ENCODE results near the gene OR2L13. TPM values are rescaled to one million over a fixed set of nuclear protein-coding genes. Genes with fewer than 3 reads are reported as not detected.

The OR2L13 gene
- total RNA-seq, 1 experiment from 2014 or later = not detected

DNA sequence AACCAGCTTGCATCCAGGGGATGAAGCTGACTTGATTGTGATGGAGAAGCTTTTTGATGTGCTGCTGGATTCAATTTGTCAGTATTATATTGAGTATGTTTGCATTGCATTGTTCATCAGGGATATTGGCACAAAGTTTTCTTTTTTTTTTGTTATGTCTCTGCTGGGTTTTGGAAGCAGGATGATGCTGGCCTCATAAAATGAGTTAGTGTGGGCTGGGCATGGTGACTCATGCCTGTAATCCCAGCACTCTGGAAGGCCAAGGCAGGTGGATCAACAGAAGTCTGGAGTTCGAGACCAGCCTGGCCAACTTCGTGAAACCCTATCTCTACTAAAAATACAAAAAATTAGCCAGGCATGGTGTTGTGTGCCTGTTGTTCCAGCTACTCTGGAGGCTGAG lies 39.7 kb upstream of the OR2L13 start:
- CTCF ChIA-PET = no interaction called here
- Mint-ChIP-seq H3K4me1 (no peaks in the 10 kb centered on the region), H3K9me3 (peaks cover 72% of the 10 kb centered on the region), H3K27me3 (ENCODE audit: low read depth) (peaks cover 10% of the 10 kb centered on the region), H3K36me3 (peaks cover 63% of the 10 kb centered on the region), H3K27ac (no peak overlapping the region), H3K4me3 (no peak overlapping the region)
- TF ChIP-seq ZNF671 (CRISPR knock-in tag; IDR thresholded peaks at IDR 0.05) (no peak), ZNF121 (CRISPR knock-in tag; IDR thresholded peaks at IDR 0.05) (no peak), FOXJ3 (CRISPR knock-in tag; IDR thresholded peaks at IDR 0.05; ENCODE audit: borderline replicate concordance) (no peak), ATF1 (CRISPR knock-in tag; IDR thresholded peaks at IDR 0.05) (no peak), GRHL2 (CRISPR knock-in tag; IDR thresholded peaks at IDR 0.05; ENCODE audit: insufficient replicate concordance, severe bottlenecking) (no peak), OVOL2 (CRISPR knock-in tag; IDR thresholded peaks at IDR 0.05; ENCODE audit: borderline replicate concordance) (no peak), ESRRA (CRISPR knock-in tag; IDR thresholded peaks at IDR 0.05; ENCODE audit: borderline replicate concordance) (no peak), ZBTB21 (CRISPR knock-in tag; IDR thresholded peaks at IDR 0.05; ENCODE audit: borderline replicate concordance) (no peak)
- TF ChIP-seq, protein P1, sequence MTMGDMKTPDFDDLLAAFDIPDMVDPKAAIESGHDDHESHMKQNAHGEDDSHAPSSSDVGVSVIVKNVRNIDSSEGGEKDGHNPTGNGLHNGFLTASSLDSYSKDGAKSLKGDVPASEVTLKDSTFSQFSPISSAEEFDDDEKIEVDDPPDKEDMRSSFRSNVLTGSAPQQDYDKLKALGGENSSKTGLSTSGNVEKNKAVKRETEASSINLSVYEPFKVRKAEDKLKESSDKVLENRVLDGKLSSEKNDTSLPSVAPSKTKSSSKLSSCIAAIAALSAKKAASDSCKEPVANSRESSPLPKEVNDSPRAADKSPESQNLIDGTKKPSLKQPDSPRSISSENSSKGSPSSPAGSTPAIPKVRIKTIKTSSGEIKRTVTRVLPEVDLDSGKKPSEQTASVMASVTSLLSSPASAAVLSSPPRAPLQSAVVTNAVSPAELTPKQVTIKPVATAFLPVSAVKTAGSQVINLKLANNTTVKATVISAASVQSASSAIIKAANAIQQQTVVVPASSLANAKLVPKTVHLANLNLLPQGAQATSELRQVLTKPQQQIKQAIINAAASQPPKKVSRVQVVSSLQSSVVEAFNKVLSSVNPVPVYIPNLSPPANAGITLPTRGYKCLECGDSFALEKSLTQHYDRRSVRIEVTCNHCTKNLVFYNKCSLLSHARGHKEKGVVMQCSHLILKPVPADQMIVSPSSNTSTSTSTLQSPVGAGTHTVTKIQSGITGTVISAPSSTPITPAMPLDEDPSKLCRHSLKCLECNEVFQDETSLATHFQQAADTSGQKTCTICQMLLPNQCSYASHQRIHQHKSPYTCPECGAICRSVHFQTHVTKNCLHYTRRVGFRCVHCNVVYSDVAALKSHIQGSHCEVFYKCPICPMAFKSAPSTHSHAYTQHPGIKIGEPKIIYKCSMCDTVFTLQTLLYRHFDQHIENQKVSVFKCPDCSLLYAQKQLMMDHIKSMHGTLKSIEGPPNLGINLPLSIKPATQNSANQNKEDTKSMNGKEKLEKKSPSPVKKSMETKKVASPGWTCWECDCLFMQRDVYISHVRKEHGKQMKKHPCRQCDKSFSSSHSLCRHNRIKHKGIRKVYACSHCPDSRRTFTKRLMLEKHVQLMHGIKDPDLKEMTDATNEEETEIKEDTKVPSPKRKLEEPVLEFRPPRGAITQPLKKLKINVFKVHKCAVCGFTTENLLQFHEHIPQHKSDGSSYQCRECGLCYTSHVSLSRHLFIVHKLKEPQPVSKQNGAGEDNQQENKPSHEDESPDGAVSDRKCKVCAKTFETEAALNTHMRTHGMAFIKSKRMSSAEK (CRISPR knock-in tag; IDR thresholded peaks at IDR 0.05; ENCODE audit: borderline replicate concordance) = no peak
- TF ChIP-seq, protein P2, sequence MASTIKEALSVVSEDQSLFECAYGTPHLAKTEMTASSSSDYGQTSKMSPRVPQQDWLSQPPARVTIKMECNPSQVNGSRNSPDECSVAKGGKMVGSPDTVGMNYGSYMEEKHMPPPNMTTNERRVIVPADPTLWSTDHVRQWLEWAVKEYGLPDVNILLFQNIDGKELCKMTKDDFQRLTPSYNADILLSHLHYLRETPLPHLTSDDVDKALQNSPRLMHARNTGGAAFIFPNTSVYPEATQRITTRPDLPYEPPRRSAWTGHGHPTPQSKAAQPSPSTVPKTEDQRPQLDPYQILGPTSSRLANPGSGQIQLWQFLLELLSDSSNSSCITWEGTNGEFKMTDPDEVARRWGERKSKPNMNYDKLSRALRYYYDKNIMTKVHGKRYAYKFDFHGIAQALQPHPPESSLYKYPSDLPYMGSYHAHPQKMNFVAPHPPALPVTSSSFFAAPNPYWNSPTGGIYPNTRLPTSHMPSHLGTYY (CRISPR knock-in tag; IDR thresholded peaks at IDR 0.05) = no peak
- TF ChIP-seq, protein P3, sequence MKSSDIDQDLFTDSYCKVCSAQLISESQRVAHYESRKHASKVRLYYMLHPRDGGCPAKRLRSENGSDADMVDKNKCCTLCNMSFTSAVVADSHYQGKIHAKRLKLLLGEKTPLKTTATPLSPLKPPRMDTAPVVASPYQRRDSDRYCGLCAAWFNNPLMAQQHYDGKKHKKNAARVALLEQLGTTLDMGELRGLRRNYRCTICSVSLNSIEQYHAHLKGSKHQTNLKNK (CRISPR knock-in tag; IDR thresholded peaks at IDR 0.05) = no peak
- TF ChIP-seq, protein P4, sequence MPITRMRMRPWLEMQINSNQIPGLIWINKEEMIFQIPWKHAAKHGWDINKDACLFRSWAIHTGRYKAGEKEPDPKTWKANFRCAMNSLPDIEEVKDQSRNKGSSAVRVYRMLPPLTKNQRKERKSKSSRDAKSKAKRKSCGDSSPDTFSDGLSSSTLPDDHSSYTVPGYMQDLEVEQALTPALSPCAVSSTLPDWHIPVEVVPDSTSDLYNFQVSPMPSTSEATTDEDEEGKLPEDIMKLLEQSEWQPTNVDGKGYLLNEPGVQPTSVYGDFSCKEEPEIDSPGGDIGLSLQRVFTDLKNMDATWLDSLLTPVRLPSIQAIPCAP (CRISPR knock-in tag; IDR thresholded peaks at IDR 0.05) = no peak
- POLR2A ChIA-PET = no interaction called here
- ATAC-seq (no peak), DNase-seq (ENCODE audit: low spot score) (no peak)

DNA sequence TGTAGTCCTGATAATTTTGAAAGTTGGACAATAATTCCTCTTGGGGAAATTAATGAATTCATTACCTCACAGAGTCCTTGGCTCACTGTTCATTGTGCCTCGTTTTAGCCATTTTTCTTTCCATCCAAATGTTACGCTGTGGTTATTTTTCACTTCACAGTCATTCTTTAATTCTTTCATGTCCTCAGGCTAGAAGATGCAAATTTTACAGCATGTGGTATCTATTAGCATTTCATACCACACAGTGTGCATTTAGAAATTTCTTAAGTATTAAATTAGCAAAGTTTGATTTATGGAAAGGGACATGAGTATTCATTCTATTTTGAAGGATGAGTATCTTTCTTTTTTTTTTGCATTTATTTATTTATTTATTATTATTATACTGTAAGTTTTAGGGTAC lies 29.9 kb upstream of the OR2L13 start:
- no peaks in the 10 kb centered on the region for H3K27me3 Mint-ChIP-seq (ENCODE audit: low read depth)
- H3K4me3 Mint-ChIP-seq = no peak overlapping the region
- POLR2A ChIA-PET = no interaction called here
- H3K36me3 Mint-ChIP-seq = peaks cover 57% of the 10 kb centered on the region
- CTCF ChIA-PET = no interaction called here
- peaks cover 75% of the 10 kb centered on the region for H3K9me3 Mint-ChIP-seq
- DNase-seq (ENCODE audit: low spot score) (no peak), ATAC-seq (no peak)
- no peaks in the 10 kb centered on the region for H3K4me1 Mint-ChIP-seq
- H3K27ac Mint-ChIP-seq = no peak overlapping the region
- no peak for TF ChIP-seq GTF2I (CRISPR knock-in tag; conservative IDR thresholded peaks at IDR 0.05)
- no peak for TF ChIP-seq NFYB (CRISPR knock-in tag; conservative IDR thresholded peaks at IDR 0.05; ENCODE audit: low read depth)
- TF ChIP-seq, protein P5, sequence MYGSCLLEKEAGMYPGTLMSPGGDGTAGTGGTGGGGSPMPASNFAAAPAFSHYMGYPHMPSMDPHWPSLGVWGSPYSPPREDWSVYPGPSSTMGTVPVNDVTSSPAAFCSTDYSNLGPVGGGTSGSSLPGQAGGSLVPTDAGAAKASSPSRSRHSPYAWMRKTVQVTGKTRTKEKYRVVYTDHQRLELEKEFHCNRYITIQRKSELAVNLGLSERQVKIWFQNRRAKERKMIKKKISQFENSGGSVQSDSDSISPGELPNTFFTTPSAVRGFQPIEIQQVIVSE (CRISPR knock-in tag; IDR thresholded peaks at IDR 0.05; ENCODE audit: borderline replicate concordance) = no peak
- TF ChIP-seq FOXK1 (CRISPR knock-in tag; IDR thresholded peaks at IDR 0.05) = no peak
- TF ChIP-seq TCF7 (CRISPR knock-in tag; IDR thresholded peaks at IDR 0.05; ENCODE audit: low read depth) = no peak
- no peak for TF ChIP-seq PRRX2 (CRISPR knock-in tag; IDR thresholded peaks at IDR 0.05)
- TF ChIP-seq, protein P6, sequence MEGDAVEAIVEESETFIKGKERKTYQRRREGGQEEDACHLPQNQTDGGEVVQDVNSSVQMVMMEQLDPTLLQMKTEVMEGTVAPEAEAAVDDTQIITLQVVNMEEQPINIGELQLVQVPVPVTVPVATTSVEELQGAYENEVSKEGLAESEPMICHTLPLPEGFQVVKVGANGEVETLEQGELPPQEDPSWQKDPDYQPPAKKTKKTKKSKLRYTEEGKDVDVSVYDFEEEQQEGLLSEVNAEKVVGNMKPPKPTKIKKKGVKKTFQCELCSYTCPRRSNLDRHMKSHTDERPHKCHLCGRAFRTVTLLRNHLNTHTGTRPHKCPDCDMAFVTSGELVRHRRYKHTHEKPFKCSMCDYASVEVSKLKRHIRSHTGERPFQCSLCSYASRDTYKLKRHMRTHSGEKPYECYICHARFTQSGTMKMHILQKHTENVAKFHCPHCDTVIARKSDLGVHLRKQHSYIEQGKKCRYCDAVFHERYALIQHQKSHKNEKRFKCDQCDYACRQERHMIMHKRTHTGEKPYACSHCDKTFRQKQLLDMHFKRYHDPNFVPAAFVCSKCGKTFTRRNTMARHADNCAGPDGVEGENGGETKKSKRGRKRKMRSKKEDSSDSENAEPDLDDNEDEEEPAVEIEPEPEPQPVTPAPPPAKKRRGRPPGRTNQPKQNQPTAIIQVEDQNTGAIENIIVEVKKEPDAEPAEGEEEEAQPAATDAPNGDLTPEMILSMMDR (IDR thresholded peaks at IDR 0.05) = no peak
- TF ChIP-seq, protein P7, sequence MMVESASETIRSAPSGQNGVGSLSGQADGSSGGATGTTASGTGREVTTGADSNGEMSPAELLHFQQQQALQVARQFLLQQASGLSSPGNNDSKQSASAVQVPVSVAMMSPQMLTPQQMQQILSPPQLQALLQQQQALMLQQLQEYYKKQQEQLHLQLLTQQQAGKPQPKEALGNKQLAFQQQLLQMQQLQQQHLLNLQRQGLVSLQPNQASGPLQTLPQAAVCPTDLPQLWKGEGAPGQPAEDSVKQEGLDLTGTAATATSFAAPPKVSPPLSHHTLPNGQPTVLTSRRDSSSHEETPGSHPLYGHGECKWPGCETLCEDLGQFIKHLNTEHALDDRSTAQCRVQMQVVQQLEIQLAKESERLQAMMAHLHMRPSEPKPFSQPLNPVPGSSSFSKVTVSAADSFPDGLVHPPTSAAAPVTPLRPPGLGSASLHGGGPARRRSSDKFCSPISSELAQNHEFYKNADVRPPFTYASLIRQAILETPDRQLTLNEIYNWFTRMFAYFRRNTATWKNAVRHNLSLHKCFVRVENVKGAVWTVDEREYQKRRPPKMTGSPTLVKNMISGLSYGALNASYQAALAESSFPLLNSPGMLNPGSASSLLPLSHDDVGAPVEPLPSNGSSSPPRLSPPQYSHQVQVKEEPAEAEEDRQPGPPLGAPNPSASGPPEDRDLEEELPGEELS (CRISPR knock-in tag; IDR thresholded peaks at IDR 0.05) = no peak
- no peak for TF ChIP-seq CREB1 (CRISPR knock-in tag; IDR thresholded peaks at IDR 0.05)
- TF ChIP-seq, protein P8, sequence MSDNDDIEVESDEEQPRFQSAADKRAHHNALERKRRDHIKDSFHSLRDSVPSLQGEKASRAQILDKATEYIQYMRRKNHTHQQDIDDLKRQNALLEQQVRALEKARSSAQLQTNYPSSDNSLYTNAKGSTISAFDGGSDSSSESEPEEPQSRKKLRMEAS (CRISPR knock-in tag; IDR thresholded peaks at IDR 0.05) = no peak
